DOHH2 (cell line): ENCODE data around the gene RASSF4.

Experiments used
- CTCF ChIP-seq: fragments of 200-600 bp; sonication (generic); IDR thresholded peaks from one replicate; pipeline ENCODE4 v1.5.1; 2014; ENCODE audit warnings: antibody characterized with exemption, mild to moderate bottlenecking, low read depth, low read length; ENCODE audit not compliant: poor library complexity, severe bottlenecking
- EZH2phosphoT487 ChIP-seq: fragments of 200-600 bp; sonication (generic); IDR thresholded peaks from 2 replicates; pipeline ENCODE4 v1.6.1; 2017; ENCODE audit warnings: borderline replicate concordance, mild to moderate bottlenecking, antibody characterized with exemption, low read length, moderate library complexity, mixed read lengths

DNA sequence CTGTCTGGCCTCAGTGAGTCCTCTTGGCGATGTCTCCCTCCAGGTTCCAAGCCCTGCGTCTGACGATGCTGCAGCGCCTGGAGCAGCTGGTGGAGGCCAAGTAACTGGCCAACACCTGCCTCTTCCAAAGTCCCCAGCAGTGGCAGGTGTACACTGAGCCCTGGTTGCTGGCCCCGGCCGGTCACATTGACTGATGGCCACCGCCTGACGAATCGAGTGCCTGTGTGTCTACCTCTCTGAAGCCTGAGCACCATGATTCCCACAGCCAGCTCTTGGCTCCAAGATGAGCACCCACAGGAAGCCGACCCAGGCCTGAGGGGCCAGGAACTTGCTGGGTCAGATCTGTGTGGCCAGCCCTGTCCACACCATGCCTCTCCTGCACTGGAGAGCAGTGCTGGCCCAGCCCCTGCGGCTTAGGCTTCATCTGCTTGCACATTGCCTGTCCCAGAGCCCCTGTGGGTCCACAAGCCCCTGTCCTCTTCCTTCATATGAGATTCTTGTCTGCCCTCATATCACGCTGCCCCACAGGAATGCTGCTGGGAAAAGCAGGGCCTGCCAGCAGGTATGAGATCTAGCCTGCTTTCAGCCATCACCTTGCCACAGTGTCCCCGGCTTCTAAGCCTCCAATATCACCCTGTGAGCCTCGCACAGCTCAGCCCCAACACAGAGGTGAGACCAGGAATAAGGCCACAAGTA is 33.8 kb downstream of the RASSF4 start:
- TF ChIP-seq CTCF = no peak
- no peak for TF ChIP-seq EZH2phosphoT487
